Neural crest cell (in vitro differentiated cells): ENCODE measurements around the gene PLB1. TPM values are rescaled to one million over a fixed set of nuclear protein-coding genes. Genes with fewer than 3 reads are reported as not detected.
A peak's percentile ranks its signal among the peaks of the same experiment; 100 is the strongest.

Source experiments
- DNase-seq: peaks from one replicate; pipeline ENCODE4 v3.0.0; 2021; ENCODE audit warnings: low read depth, mixed read lengths, low spot score
- H3K27ac Mint-ChIP-seq: one replicate; pipeline ENCODE4 v1.8.0; 2021; ENCODE audit warnings: mild to moderate bottlenecking, mixed read lengths; ENCODE audit not compliant: unreplicated experiment
- H3K27me3 Mint-ChIP-seq: 2 replicates; pipeline ENCODE4 v1.8.0; 2021; ENCODE audit warnings: low read depth, mild to moderate bottlenecking, mixed read lengths
- H3K36me3 Mint-ChIP-seq: 2 replicates; pipeline ENCODE4 v1.8.0; 2021; ENCODE audit warnings: low read depth, mild to moderate bottlenecking, mixed read lengths
- H3K4me1 Mint-ChIP-seq: 2 replicates; pipeline ENCODE4 v1.8.0; 2021; ENCODE audit warnings: mixed read lengths
- H3K4me3 Mint-ChIP-seq: one replicate; pipeline ENCODE4 v1.8.0; 2021; ENCODE audit warnings: mild to moderate bottlenecking, mixed read lengths
- H3K9me3 Mint-ChIP-seq: 2 replicates; pipeline ENCODE4 v1.8.0; 2021; ENCODE audit warnings: mixed read lengths
- CTCF ChIP-seq: fragments of 200-600 bp; sonication (generic); conservative IDR thresholded peaks from 2 replicates; pipeline ENCODE4 v1.5.0; 2021; ENCODE audit warnings: antibody characterized with exemption, mild to moderate bottlenecking
- total RNA-seq: library from RNA; stranded (reverse); gene quantifications from 2 replicates; pipeline ENCODE4 v1.2.1, GENCODE V29; 2021

PLB1 gene
- total RNA-seq, 1 donor from 2014 or later: 0.16 TPM

DNA sequence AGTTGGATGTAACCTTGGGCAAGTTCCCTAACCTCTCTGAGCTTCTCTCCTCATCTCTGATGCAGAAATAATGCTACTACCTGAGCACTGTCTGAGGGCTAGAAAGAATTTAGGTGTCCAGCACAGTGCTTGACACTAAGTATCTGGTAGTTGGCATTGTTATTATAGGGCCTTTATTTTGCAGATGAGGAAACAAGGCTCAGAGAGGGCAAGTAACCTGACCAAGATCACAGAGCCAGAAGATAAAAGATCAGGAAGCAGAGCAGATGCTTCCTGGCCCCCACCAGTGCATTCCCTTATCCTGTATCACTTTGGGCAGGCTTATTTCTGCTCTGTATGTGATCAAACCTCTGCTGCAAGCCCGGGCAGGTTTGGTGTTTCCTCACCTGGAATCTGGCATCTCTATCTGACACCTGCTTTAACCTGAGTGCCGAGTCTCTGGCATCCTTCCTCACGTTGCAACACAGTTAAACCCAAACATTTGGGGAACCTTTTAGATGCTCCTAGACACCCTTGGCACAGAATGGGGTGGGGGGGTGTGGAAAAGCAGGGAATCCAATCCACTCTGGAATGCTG lies 69.9 kb downstream of the PLB1 start:
- H3K9me3 Mint-ChIP-seq: no peaks in the 10 kb centered on the region
- peaks cover 12% of the 10 kb centered on the region for H3K4me1 Mint-ChIP-seq
- no peaks in the 10 kb centered on the region for H3K36me3 Mint-ChIP-seq
- no peak for TF ChIP-seq CTCF
- H3K4me3 Mint-ChIP-seq: peak overlapping the region; percentile 88
- no peak overlapping the region for H3K27ac Mint-ChIP-seq
- H3K27me3 Mint-ChIP-seq: no peaks in the 10 kb centered on the region
- DNase-seq: no peak

DNA sequence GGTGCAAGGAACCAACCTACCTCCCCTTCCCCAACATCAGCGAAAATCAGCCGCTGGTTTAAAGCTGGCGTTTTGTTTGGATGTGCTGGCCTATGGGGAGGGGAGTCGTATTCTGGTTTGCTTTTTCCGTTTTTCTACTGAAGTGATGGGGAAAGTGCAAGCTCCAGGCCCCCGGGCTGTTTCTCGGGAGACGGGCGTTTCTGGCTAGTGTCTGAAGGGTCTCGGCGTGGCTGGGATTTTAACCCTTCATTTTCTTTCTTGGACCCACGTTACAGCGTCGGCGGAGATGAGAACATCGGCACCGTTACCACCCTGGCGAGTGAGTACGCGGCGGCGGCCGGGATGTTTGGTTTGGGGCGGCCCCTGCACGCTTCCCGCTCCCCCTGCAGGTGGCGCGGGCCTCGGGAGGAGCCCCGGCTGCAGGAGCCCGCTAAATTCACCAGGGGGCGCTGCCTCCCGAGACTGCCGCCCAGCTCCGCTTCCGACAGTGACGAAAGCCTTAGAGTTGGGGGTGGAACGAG lies 70.7 kb downstream of the PLB1 start:
- H3K36me3 Mint-ChIP-seq: no peaks in the 10 kb centered on the region
- H3K27ac Mint-ChIP-seq: peak overlapping the region; percentile 97
- peak; percentile 99 for TF ChIP-seq CTCF
- H3K27me3 Mint-ChIP-seq: no peaks in the 10 kb centered on the region
- peak; percentile 96 for DNase-seq
- H3K4me3 Mint-ChIP-seq: peak overlapping the region; percentile 88
- no peaks in the 10 kb centered on the region for H3K9me3 Mint-ChIP-seq
- H3K4me1 Mint-ChIP-seq: peaks cover 12% of the 10 kb centered on the region

DNA sequence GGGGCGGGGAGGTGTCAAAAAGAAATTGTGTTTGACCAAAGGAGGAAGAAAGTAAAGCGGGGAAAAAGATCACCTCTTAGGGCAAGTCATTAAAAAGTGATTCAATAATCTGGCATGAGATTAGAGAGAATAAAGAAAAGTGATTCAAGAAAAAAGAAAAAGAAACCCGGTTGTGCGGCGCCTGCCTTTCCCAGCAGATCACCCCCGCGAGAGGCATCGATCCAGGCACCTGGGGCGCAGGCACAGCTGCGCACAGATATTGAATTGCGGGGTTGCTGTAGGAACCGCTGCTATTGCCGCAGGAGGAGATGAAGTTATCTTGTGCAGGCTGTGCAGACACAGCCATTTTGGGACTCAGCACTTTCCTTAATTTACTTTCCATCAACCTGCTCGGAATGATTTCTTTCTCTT lies 71.2 kb downstream of the PLB1 start:
- Mint-ChIP-seq H3K27me3 (no peaks in the 10 kb centered on the region), H3K27ac (peak overlapping the region; percentile 93), H3K4me3 (peak overlapping the region; percentile 88), H3K9me3 (no peaks in the 10 kb centered on the region), H3K36me3 (no peaks in the 10 kb centered on the region), H3K4me1 (peaks cover 12% of the 10 kb centered on the region)
- TF ChIP-seq CTCF: peak; percentile 52
- no peak for DNase-seq

GRCh38 chr2:28568036-28568435 lies 72.2 kb downstream of the PLB1 start:
- no peak for DNase-seq
- Mint-ChIP-seq H3K9me3 (no peaks in the 10 kb centered on the region), H3K27ac (no peak overlapping the region), H3K36me3 (no peaks in the 10 kb centered on the region), H3K27me3 (peaks cover 6% of the 10 kb centered on the region), H3K4me1 (peaks cover 12% of the 10 kb centered on the region), H3K4me3 (peak overlapping the region; percentile 88)
- no peak for TF ChIP-seq CTCF

- H3K4me3 Mint-ChIP-seq: no peak overlapping the region
- peaks cover 6% of the 10 kb centered on the region for H3K27me3 Mint-ChIP-seq
- no peaks in the 10 kb centered on the region for H3K36me3 Mint-ChIP-seq
- H3K4me1 Mint-ChIP-seq: peaks cover 12% of the 10 kb centered on the region
- no peak for DNase-seq
- H3K27ac Mint-ChIP-seq: no peak overlapping the region
- TF ChIP-seq CTCF: no peak
- H3K9me3 Mint-ChIP-seq: no peaks in the 10 kb centered on the region
Measured at GRCh38 chr2:28568533-28568932, 72.7 kb downstream of the PLB1 start.
